ENCODE measurements around the gene ATG9A.

ATG9A gene

GRCh38 chr2:219273937-219274336 is 44.5 kb upstream of the ATG9A start:
- CTCF ChIA-PET: interaction anchor here (1.5 to 16.0 kb wide), 4 partner anchors 12 to 25 kb away, joined by 3 to 336 read pairs (median 62); no protein-coding TSS in a partner anchor
- TF ChIP-seq CTCF (IDR thresholded peaks at IDR 0.05; ENCODE audit: control extremely low read depth, extremely low read depth, low read depth, missing control alignments): no peak
- DNase-seq (ENCODE audit: extremely low spot score): no peak
- POLR2A ChIA-PET: interaction anchor here (0.6 kb wide), 1 partner anchor 21 kb away, joined by 5 read pairs; the partner anchor contains the start of gene TUBA4B

- POLR2A ChIA-PET: no interaction called here
These were observed 43.6 kb upstream of the ATG9A start for GRCh38 chr2:219272995-219273394.

GRCh38 chr2:219272356-219272755 is 42.9 kb upstream of the ATG9A start:
- DNase-seq (ENCODE audit: extremely low spot score): no peak
- no peak for TF ChIP-seq CTCF (IDR thresholded peaks at IDR 0.05; ENCODE audit: control extremely low read depth, extremely low read depth, low read depth, missing control alignments)
- CTCF ChIA-PET: interaction anchor here (2.9 to 16.0 kb wide), 2 partner anchors 19 to 27 kb away, joined by 10 to 336 read pairs; no protein-coding TSS in a partner anchor
- POLR2A ChIA-PET: no interaction called here

More at GRCh38 chr2:219272995-219273394, 43.6 kb upstream of the ATG9A start:
- DNase-seq (ENCODE audit: extremely low spot score): no peak
- CTCF ChIA-PET: interaction anchor here (1.5 to 16.0 kb wide), 4 partner anchors 11 to 26 kb away, joined by 3 to 336 read pairs (median 62); no protein-coding TSS in a partner anchor
- no peak for TF ChIP-seq CTCF (IDR thresholded peaks at IDR 0.05; ENCODE audit: control extremely low read depth, extremely low read depth, low read depth, missing control alignments)

- POLR2A ChIA-PET: no interaction called here
- CTCF ChIA-PET: interaction anchor here (1.8 to 2.3 kb wide), 2 partner anchors 10 to 24 kb away, joined by 6 to 8 read pairs; no protein-coding TSS in a partner anchor
- DNase-seq (ENCODE audit: extremely low spot score): no peak
- TF ChIP-seq CTCF (IDR thresholded peaks at IDR 0.05; ENCODE audit: control extremely low read depth, extremely low read depth, low read depth, missing control alignments): no peak
These were observed 41.6 kb upstream of the ATG9A start for GRCh38 chr2:219271021-219271420.

- ChIA-PET CTCF (interaction anchor here (1.2 to 2.3 kb wide), 5 partner anchors 9 to 25 kb away, joined by 3 to 8 read pairs (median 6); partner anchors contain the start of gene DNAJB2), POLR2A (no interaction called here)
- DNase-seq (ENCODE audit: extremely low spot score): no peak
- no peak for TF ChIP-seq CTCF (IDR thresholded peaks at IDR 0.05; ENCODE audit: control extremely low read depth, extremely low read depth, low read depth, missing control alignments)
These were observed 40.6 kb upstream of the ATG9A start for GRCh38 chr2:219270055-219270372.

GRCh38 chr2:219269362-219270054 is 40.1 kb upstream of the ATG9A start:
- no peak for DNase-seq (ENCODE audit: extremely low spot score)
- no peak for TF ChIP-seq CTCF (IDR thresholded peaks at IDR 0.05; ENCODE audit: control extremely low read depth, extremely low read depth, low read depth, missing control alignments)
- ChIA-PET CTCF (interaction anchor here (1.2 to 2.3 kb wide), 5 partner anchors 9 to 25 kb away, joined by 3 to 8 read pairs (median 6); partner anchors contain the start of gene DNAJB2), POLR2A (no interaction called here)
